Pancreas (tissue), 10 donors: ENCODE data around the gene IGSF5. TPM values are rescaled to one million over a fixed set of nuclear protein-coding genes. Genes with fewer than 3 reads are reported as not detected.

Experiments
- ATAC-seq, 4 donors: fragments of 200-7000 bp; cut with Tn5 transposase; one replicate each; pipeline versions ENCODE4 v1.8.0 to v1.9.1; 2020; ENCODE audit warnings: mild to moderate bottlenecking in 4 of 4, moderate library complexity in 4 of 4
- DNase-seq, 6 donors: peaks; one replicate each; pipeline ENCODE4 v3.0.0-alpha.2; 2020
- FAIRE-seq: peaks from 2 replicates; lab custom pipeline; 2012; peaks lifted over from hg19 to GRCh38; lab: Jason Lieb, UNC
- H3K27ac ChIP-seq, 4 donors: fragments of 200-600 bp; sonication (generic); 1 replicate in 3 of 4; 2 replicates in 1 of 4; pipeline versions ENCODE4 v1.5.0 to v1.8.0; 2020
- H3K27me3 ChIP-seq, 4 donors: fragments of 200-600 bp; one replicate each; pipeline ENCODE4 v1.8.0; 2021
- H3K36me3 ChIP-seq, 3 donors: fragments of 200-600 bp; sonication (generic) in 1 of 3; one replicate each; pipeline versions ENCODE4 v1.5.0 to v1.8.0; 2020 to 2021
- H3K4me1 ChIP-seq, 3 donors: fragments of 200-600 bp; one replicate each; pipeline ENCODE4 v1.8.0; 2021
- H3K4me3 ChIP-seq, 4 donors: fragments of 200-600 bp; sonication (generic) in 2 of 4; one replicate each; pipeline versions ENCODE4 v1.5.0 to v1.8.0; 2020 to 2021
- H3K9me3 ChIP-seq, 4 donors: fragments of 200-600 bp; one replicate each; pipeline ENCODE4 v1.8.0; 2021
- CTCF ChIP-seq, 4 donors: fragments of 200-600 bp; sonication (generic) in 3 of 4; IDR thresholded peaks; one replicate each; pipeline versions ENCODE4 v1.5.0 to v1.8.0; 2021; ENCODE audit warnings: antibody characterized with exemption in 4 of 4
- whole genome bisulfite sequencing, 2 donors: extraction: QIAGEN DNeasy Blood & Tissue Kit; methylation state at CpG; one replicate each; pipeline ENCODE4 v1.1.7; 2013; 5-methylcytosine and 5-hydroxymethylcytosine counted together
- intact Hi-C, 3 donors: fragments of 100-400 bp; cut with DNase I; formaldehyde crosslinking; loops; one replicate each; pipeline versions ENCODE4 v1.11.1 to v1.14.2; 2022
- polyA plus RNA-seq, 2 donors: library from polyadenylated mRNA; stranded (reverse); fragments of 200-250 nt; gene quantifications; one replicate each; pipeline ENCODE4 v1.2.3, GENCODE V29; 2013
- total RNA-seq, 6 donors: library from RNA; stranded (reverse); fragmentation: NEBNext Ultra II Directional in 4 of 6; extraction: Animal tissue kit (Norgen Biotek cat#: 25700) in 4 of 6; gene quantifications; one replicate each; pipeline versions ENCODE4 v1.2.1 to v1.2.4, GENCODE V29; 2021 to 2023
- donor health status: healthy with polysubstance abuse.
- donor health status: DM: no; HTN: no; CAD: no; lungs with moderate emphysema.
- donor health status: DM: no; HTN: no; CAD: no.
- donor health status: control.
- donor health status: control.
- donor health status: Bipolar disorder and iron deficiency.
- donor health status: DM: yes; HTN: yes; CAD: no.
- donor health status: DM: no; HTN: no; CAD: no.
- donor health status: DM: no; HTN: no; CAD: no.
- donor health status: DM: yes; HTN: yes; CAD: no.

Gene IGSF5
- total and polyA plus RNA-seq, 8 donors = 0.57 to 4.7 (median 1.3) TPM

- Histone ChIP-seq H3K9me3 (no peaks in the 10 kb centered on the region), H3K36me3 (no peaks in the 10 kb centered on the region), H3K27me3 (no peaks in the 10 kb centered on the region), H3K27ac (no peak overlapping the region), H3K4me3 (no peak overlapping the region), H3K4me1 (no peaks in the 10 kb centered on the region)
- intact Hi-C loops = no loop called here
- no peak for TF ChIP-seq CTCF (IDR thresholded peaks at IDR 0.05)
- WGBS, 2 donors = 86 to 90% methylated on average over 1 of the region's 1 CpG
- DNase-seq = no peak
- ATAC-seq = no peak
- no peak for FAIRE-seq
Observed at GRCh38 chr21:39775816-39776215, 30.8 kb downstream of the IGSF5 start.

- H3K27me3 ChIP-seq = no peaks in the 10 kb centered on the region
- H3K9me3 ChIP-seq = no peaks in the 10 kb centered on the region
- no peak overlapping the region for H3K4me3 ChIP-seq
- DNase-seq (no peak), FAIRE-seq (no peak), ATAC-seq (no peak)
- 43 to 52% methylated on average over 3 of the region's 3 CpGs for WGBS, 2 donors
- TF ChIP-seq CTCF (IDR thresholded peaks at IDR 0.05) = no peak
- intact Hi-C loops = no loop called here
- no peak overlapping the region for H3K27ac ChIP-seq
- H3K36me3 ChIP-seq = no peaks in the 10 kb centered on the region
- H3K4me1 ChIP-seq = no peaks in the 10 kb centered on the region
Observed at GRCh38 chr21:39776589-39776988, 31.6 kb downstream of the IGSF5 start.

GRCh38 chr21:39781331-39781730 lies 36.3 kb downstream of the IGSF5 start:
- intact Hi-C loops = no loop called here
- H3K27ac ChIP-seq = no peak overlapping the region
- H3K4me1 ChIP-seq = no peaks in the 10 kb centered on the region
- H3K9me3 ChIP-seq = no peaks in the 10 kb centered on the region
- DNase-seq = no peak
- TF ChIP-seq CTCF (IDR thresholded peaks at IDR 0.05) = no peak
- no peak overlapping the region for H3K4me3 ChIP-seq
- no peaks in the 10 kb centered on the region for H3K36me3 ChIP-seq
- 64 to 79% methylated on average over 3 of the region's 3 CpGs for WGBS, 2 donors
- ATAC-seq = no peak
- FAIRE-seq = no peak
- H3K27me3 ChIP-seq = no peaks in the 10 kb centered on the region

GRCh38 chr21:39788383-39788782 lies 43.4 kb downstream of the IGSF5 start:
- Histone ChIP-seq H3K4me3 (no peak overlapping the region), H3K36me3 (no peaks in the 10 kb centered on the region), H3K27me3 (no peaks in the 10 kb centered on the region), H3K4me1 (peaks cover 0 to 8% (median 0%) of the 10 kb centered on the region in 3 donors), H3K9me3 (no peaks in the 10 kb centered on the region), H3K27ac (peak overlapping the region in 1 of 4 donors; percentile 0)
- 3 to 4% methylated on average over 9 of the region's 9 CpGs for WGBS, 2 donors
- intact Hi-C loops = loop anchor here in 1 of 3 donors (5.0 kb wide), 1 partner anchor 334 kb away; no protein-coding TSS in a partner anchor
- DNase-seq (peak; percentile 70 to 88 (median 73)), FAIRE-seq (peak; percentile 26), ATAC-seq (peak; percentile 98 to 100 (median 100))
- TF ChIP-seq CTCF (IDR thresholded peaks at IDR 0.05) = peak; percentile 55 to 69 (median 66)

- DNase-seq (no peak), ATAC-seq (no peak), FAIRE-seq (no peak)
- 85 to 91% methylated on average over 8 of the region's 8 CpGs for WGBS, 2 donors
- H3K9me3 ChIP-seq = no peaks in the 10 kb centered on the region
- no peaks in the 10 kb centered on the region for H3K4me1 ChIP-seq
- no peak overlapping the region for H3K4me3 ChIP-seq
- TF ChIP-seq CTCF (IDR thresholded peaks at IDR 0.05) = no peak
- H3K27ac ChIP-seq = no peak overlapping the region
- intact Hi-C loops = loop anchor here in 1 of 3 donors (10.0 kb wide), 1 partner anchor 328 kb away; no protein-coding TSS in a partner anchor
- H3K27me3 ChIP-seq = no peaks in the 10 kb centered on the region
- H3K36me3 ChIP-seq = no peaks in the 10 kb centered on the region
Observed at GRCh38 chr21:39796466-39796865, 51.5 kb downstream of the IGSF5 start.
